BLaER1 treated with 17β-estradiol and CSF1 and Interleukin-3, amounts not matched to agents 10 nM and 100 nM (cell line): ENCODE data around the gene SYNDIG1.

Source experiments
- H3K27ac ChIP-seq, 11 experiments: shearing (Covaris generic); formaldehyde crosslinking; 2 replicates each; pipeline ENCODE4 v1.8.1; 2022
- H3K27me3 ChIP-seq, 11 experiments: shearing (Covaris generic); formaldehyde crosslinking; 2 replicates each; pipeline ENCODE4 v1.8.1; 2022
- H3K36me3 ChIP-seq, 11 experiments: shearing (Covaris generic); formaldehyde crosslinking; 2 replicates each; pipeline ENCODE4 v1.8.1; 2022
- H3K4me1 ChIP-seq, 10 experiments: shearing (Covaris generic); formaldehyde crosslinking; 2 replicates each; pipeline ENCODE4 v1.8.1; 2022
- H3K4me2 ChIP-seq, 11 experiments: shearing (Covaris generic); formaldehyde crosslinking; 2 replicates each; pipeline ENCODE4 v1.8.1; 2022
- H3K4me3 ChIP-seq, 10 experiments: shearing (Covaris generic); formaldehyde crosslinking; 2 replicates each; pipeline ENCODE4 v1.8.1; 2022
- H3K9ac ChIP-seq, 11 experiments: shearing (Covaris generic); formaldehyde crosslinking; 2 replicates each; pipeline ENCODE4 v1.8.1; 2022
- H3K9me3 ChIP-seq, 11 experiments: shearing (Covaris generic); formaldehyde crosslinking; replicated peaks in 1 of 11; 2 replicates each; pipeline ENCODE4 v1.8.1; 2022
- H4K20me1 ChIP-seq, 11 experiments: shearing (Covaris generic); formaldehyde crosslinking; 2 replicates each; pipeline ENCODE4 v1.8.1; 2022
- Cebpa-rat ChIP-seq, 11 experiments: shearing (Covaris generic); IDR thresholded peaks; 2 replicates each; pipeline ENCODE4 v1.8.1; 2022

SYNDIG1 gene

DNA sequence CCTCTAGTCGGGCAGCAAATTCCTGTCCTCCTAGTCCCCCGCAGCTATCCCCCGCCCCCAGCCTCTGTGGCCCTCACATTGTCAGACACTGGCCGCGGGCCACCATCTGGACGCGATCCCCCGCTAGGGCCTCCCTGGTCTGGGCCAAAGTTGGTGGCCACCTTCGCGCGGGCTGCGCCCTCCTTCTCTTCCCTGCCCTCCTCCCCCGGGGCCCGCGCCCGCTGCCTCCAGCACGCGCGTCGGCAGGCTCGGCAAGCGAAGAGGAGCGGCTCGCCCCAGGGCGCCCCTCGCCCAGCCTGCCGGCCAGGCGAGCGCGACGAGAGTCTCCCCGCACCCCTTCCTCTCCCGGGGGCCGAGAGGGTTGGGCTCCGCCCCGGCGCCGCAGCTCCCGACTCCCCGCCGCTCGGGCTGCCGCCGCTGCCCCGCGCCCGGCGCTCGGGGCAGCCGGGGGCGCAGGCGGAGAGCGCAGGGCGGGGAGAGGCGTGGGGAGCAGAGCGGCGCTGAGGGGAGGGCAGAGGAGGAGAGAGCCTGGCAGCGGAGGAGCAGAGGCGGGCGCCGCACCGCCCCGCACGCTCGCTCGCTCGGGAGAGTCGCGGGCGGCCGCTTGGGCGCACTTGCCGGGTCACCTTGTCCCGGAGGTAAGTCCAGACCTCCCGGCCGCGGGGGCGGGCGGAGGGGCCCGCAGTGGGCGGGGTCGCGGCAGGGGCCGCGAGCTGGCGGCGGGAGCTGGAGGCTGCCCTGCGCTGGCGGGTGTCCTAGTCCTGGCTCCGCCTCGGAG, at the start of gene SYNDIG1:
Gene SYNDIG1 (plus strand): TSS at position 514 of the 778 bp plus-strand sequence. CDS start 73,469 bp downstream, outside the sequence.
- peak within 1 kb of the TSS; percentile 89 to 99 (median 95) for H3K4me2 ChIP-seq
- H3K27me3 ChIP-seq, result peaks cover 64 to 82% (median 75%) of the 10 kb centered on the region in 11 experiments
- H3K4me1 ChIP-seq, result peaks cover 11 to 21% (median 17%) of the 10 kb centered on the region in 10 experiments
- H3K9ac ChIP-seq, result peak within 1 kb of the TSS; percentile 24 to 68 (median 55); a peak in 16 of 22 replicates
- H3K36me3 ChIP-seq, result no peaks in the 10 kb centered on the region
- peak within 1 kb of the TSS; percentile 55 to 75 (median 66) for H3K4me3 ChIP-seq
- peaks cover 0 to 5% (median 0%) of the 10 kb centered on the region in 11 experiments; a peak in 2 of 22 replicates for H3K9me3 ChIP-seq
- peaks cover 0 to 28% (median 19%) of the 10 kb centered on the region in 11 experiments; a peak in 14 of 22 replicates for H4K20me1 ChIP-seq
- TF ChIP-seq Cebpa-rat (IDR thresholded peaks at IDR 0.05), result no peak
- H3K27ac ChIP-seq, result no peak within 1 kb of the TSS

DNA sequence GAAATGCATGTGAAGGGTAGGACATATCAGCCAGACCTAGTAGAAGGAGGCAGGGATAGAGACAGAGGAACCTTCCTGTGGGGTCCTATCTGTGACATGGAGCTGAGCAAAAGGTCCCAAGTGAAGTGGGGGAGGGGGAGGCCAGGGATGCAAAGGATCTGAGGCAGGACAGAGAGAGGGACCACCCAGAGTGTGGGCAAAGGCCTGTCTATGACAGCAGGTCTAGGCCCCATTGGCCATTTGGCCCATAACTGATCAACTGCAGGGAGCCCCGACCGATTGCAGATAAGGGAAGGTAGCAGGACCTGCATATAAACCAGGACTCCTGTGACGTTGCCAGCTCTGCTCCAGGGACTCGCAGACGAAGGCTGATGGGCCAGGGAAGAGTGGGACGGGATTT, 49.6 kb upstream of the SYNDIG1 start:
- peaks cover 29 to 40% (median 30%) of the 10 kb centered on the region in 11 experiments for H3K9me3 ChIP-seq

GRCh38 chr20:24420567-24420966, 48.9 kb upstream of the SYNDIG1 start:
- no peak for TF ChIP-seq Cebpa-rat (IDR thresholded peaks at IDR 0.05)

More for the DNA sequence above, 49.6 kb upstream of the SYNDIG1 start:
- no peak overlapping the region for H3K9ac ChIP-seq
- no peaks in the 10 kb centered on the region for H3K36me3 ChIP-seq
- no peaks in the 10 kb centered on the region for H3K27me3 ChIP-seq
- H3K4me3 ChIP-seq, result no peak overlapping the region
- H3K27ac ChIP-seq, result no peak overlapping the region
- no peak overlapping the region for H3K4me2 ChIP-seq
- TF ChIP-seq Cebpa-rat (IDR thresholded peaks at IDR 0.05), result no peak
- no peaks in the 10 kb centered on the region for H4K20me1 ChIP-seq
- no peaks in the 10 kb centered on the region for H3K4me1 ChIP-seq

DNA sequence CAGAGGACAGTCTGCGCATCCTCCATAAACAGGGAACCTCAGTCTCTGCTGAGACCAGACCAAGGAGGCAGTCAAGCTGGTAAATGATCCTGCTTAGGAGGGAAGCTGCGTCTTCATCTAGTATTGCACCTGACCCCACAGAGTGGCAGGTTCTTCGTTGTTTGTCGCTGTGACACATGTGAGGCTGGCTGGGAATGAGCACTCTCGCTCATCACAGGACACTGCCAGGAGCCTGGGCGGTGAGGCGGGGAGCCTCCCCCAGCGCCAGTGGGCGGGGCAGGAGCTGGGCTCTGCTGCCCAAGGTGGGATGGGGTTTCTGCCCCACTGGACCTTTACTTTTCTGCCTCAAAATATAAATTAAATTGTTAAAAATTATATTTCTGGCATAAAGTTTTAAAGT, 48.4 kb upstream of the SYNDIG1 start:
- no peaks in the 10 kb centered on the region for H3K4me1 ChIP-seq
- no peaks in the 10 kb centered on the region for H4K20me1 ChIP-seq
- no peak overlapping the region for H3K27ac ChIP-seq
- no peak for TF ChIP-seq Cebpa-rat (IDR thresholded peaks at IDR 0.05)
- peaks cover 16 to 27% (median 17%) of the 10 kb centered on the region in 11 experiments for H3K9me3 ChIP-seq
- H3K9ac ChIP-seq, result no peak overlapping the region
- H3K4me3 ChIP-seq, result no peak overlapping the region
- no peak overlapping the region for H3K4me2 ChIP-seq
- no peaks in the 10 kb centered on the region for H3K27me3 ChIP-seq
- no peaks in the 10 kb centered on the region for H3K36me3 ChIP-seq

More at GRCh38 chr20:24420567-24420966, 48.9 kb upstream of the SYNDIG1 start:
- Histone ChIP-seq H3K4me2 (no peak overlapping the region), H3K27ac (no peak overlapping the region), H4K20me1 (no peaks in the 10 kb centered on the region), H3K9ac (no peak overlapping the region), H3K4me3 (no peak overlapping the region), H3K9me3 (peaks cover 21 to 32% (median 22%) of the 10 kb centered on the region in 11 experiments), H3K4me1 (no peaks in the 10 kb centered on the region), H3K36me3 (no peaks in the 10 kb centered on the region), H3K27me3 (no peaks in the 10 kb centered on the region)

DNA sequence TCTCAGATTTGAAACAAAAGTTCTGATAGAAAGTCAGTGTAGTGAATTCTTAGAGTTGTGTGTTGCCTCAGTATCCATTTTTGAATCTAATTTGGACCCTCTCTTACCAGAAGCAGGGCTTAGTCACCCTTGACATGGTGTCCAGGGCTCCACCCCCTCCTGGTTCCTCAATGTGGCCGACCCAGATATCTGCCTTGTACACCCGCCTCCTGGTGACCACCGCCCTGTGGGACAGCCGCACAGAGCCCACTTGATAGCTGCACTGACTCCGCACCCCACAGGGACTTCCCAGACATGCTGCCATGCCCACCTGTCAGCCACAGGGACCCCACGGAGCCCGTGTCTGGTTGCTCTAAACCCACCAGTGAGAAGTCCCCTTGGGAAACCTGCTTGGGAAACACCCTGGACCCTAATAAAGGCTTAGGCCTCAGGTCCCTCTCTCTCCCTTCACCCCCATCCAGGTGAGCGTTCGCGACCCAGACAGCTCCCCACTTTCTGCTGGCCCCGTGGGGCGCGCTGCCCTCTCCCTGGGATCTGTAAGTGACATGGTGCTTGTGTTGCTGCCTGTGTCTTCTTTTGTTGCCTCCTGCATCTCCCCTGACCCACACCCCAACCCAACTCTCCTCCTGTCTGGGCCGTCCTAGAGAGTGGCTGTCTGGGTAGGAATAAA, 47.2 kb upstream of the SYNDIG1 start:
- Histone ChIP-seq H4K20me1 (no peaks in the 10 kb centered on the region), H3K27ac (no peak overlapping the region), H3K9me3 (peaks cover 4 to 15% (median 5%) of the 10 kb centered on the region in 11 experiments; a peak in 17 of 22 replicates), H3K27me3 (no peaks in the 10 kb centered on the region), H3K4me2 (no peak overlapping the region), H3K9ac (no peak overlapping the region), H3K4me1 (no peaks in the 10 kb centered on the region), H3K36me3 (no peaks in the 10 kb centered on the region), H3K4me3 (no peak overlapping the region)
- no peak for TF ChIP-seq Cebpa-rat (IDR thresholded peaks at IDR 0.05)

GRCh38 chr20:24423390-24424313, 45.8 kb upstream of the SYNDIG1 start:
- no peaks in the 10 kb centered on the region for H3K36me3 ChIP-seq
- H3K9me3 ChIP-seq, result peaks cover 0 to 8% (median 0%) of the 10 kb centered on the region in 11 experiments; a peak in 2 of 22 replicates
- no peak for TF ChIP-seq Cebpa-rat (IDR thresholded peaks at IDR 0.05)
- no peak overlapping the region for H3K4me3 ChIP-seq
- no peaks in the 10 kb centered on the region for H4K20me1 ChIP-seq
- no peak overlapping the region for H3K9ac ChIP-seq
- H3K27me3 ChIP-seq, result no peaks in the 10 kb centered on the region
- no peaks in the 10 kb centered on the region for H3K4me1 ChIP-seq
- H3K4me2 ChIP-seq, result no peak overlapping the region
- H3K27ac ChIP-seq, result no peak overlapping the region

DNA sequence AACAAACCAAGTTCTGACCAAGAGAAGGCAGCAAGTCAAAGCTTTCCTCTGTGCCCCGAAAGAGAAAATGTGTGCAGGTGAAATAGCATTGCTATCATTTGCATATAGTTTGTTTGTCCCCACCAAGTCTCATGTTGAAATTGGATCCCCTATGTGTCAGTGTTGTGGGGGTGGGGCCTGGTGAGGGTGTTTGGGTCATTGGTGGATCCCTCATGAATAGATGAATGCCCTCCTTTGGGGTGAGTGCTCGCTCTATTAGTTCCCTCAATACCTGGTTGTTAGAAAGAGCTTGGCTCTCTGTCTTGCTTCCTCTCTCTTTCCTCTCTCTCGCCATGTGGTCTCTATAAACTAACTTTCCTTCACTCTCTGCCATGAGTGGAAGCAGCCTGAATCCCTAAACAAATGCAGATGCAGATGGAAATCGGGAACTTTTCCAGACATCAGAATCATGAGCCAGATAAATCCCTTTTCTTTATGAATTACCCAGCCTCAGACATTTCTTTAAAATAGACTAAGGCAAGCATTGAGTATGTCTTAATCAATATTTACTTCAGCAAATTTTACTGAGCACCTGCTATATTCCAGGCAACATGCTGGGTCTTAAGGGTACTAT, 43.8 kb upstream of the SYNDIG1 start:
- Histone ChIP-seq H3K27me3 (no peaks in the 10 kb centered on the region), H3K4me1 (no peaks in the 10 kb centered on the region), H3K27ac (no peak overlapping the region), H3K9me3 (0 out of 22 replicates have a peak, but pooled peaks cover 0 to 3% (median 0%) of the 10 kb centered on the region in 11 experiments), H3K9ac (no peak overlapping the region), H4K20me1 (no peaks in the 10 kb centered on the region), H3K4me3 (no peak overlapping the region), H3K4me2 (no peak overlapping the region), H3K36me3 (no peaks in the 10 kb centered on the region)
- no peak for TF ChIP-seq Cebpa-rat (IDR thresholded peaks at IDR 0.05)

GRCh38 chr20:24431279-24432045, 38.0 kb upstream of the SYNDIG1 start:
- Histone ChIP-seq H3K4me3 (no peak overlapping the region), H3K27me3 (no peaks in the 10 kb centered on the region), H4K20me1 (no peaks in the 10 kb centered on the region), H3K27ac (no peak overlapping the region), H3K4me1 (peaks cover 0 to 16% (median 2%) of the 10 kb centered on the region in 10 experiments; a peak in 6 of 20 replicates), H3K9ac (no peak overlapping the region), H3K4me2 (no peak overlapping the region), H3K9me3 (0 out of 22 replicates have a peak, but pooled peaks cover 0 to 3% (median 0%) of the 10 kb centered on the region in 11 experiments), H3K36me3 (no peaks in the 10 kb centered on the region)
- no peak for TF ChIP-seq Cebpa-rat (IDR thresholded peaks at IDR 0.05)
